ENCODE results near the gene KRTAP10-4.
"Not testable (repeated sequence)": the region's sequence is repeated elsewhere in the genome, so short reads cannot be mapped to it uniquely, and the experiment has no call there.

Gene KRTAP10-4

GRCh38 chr21:44573630-44574456 lies at the start of gene KRTAP10-4:
TSS of gene KRTAP10-4 (plus strand) at chr21:44573729. CDS start at chr21:44573759, 30 bp downstream.
- DNase-seq (ENCODE audit: low spot score): not testable (repeated sequence)

- no peak for DNase-seq (ENCODE audit: low spot score)
Observed at GRCh38 chr21:44524414-44525371, 48.8 kb upstream of the KRTAP10-4 start.

- no peak for DNase-seq (ENCODE audit: low spot score)
Observed at GRCh38 chr21:44525391-44526095, 48.0 kb upstream of the KRTAP10-4 start.

GRCh38 chr21:44526096-44526997 lies 47.2 kb upstream of the KRTAP10-4 start:
- DNase-seq (ENCODE audit: low spot score): no peak

GRCh38 chr21:44527156-44527982 lies 46.2 kb upstream of the KRTAP10-4 start:
- no peak for DNase-seq (ENCODE audit: low spot score)

- no peak for DNase-seq (ENCODE audit: low spot score)
Observed at GRCh38 chr21:44527983-44528633, 45.4 kb upstream of the KRTAP10-4 start.

GRCh38 chr21:44528634-44528995 lies 44.9 kb upstream of the KRTAP10-4 start:
- no peak for DNase-seq (ENCODE audit: low spot score)

GRCh38 chr21:44529011-44529421 lies 44.5 kb upstream of the KRTAP10-4 start:
- no peak for DNase-seq (ENCODE audit: low spot score)

- no peak for DNase-seq (ENCODE audit: low spot score)
Observed at GRCh38 chr21:44529503-44530125, 43.9 kb upstream of the KRTAP10-4 start.

- no peak for DNase-seq (ENCODE audit: low spot score)
Observed at GRCh38 chr21:44530221-44530902, 43.2 kb upstream of the KRTAP10-4 start.

- DNase-seq (ENCODE audit: low spot score): no peak
Observed at GRCh38 chr21:44530903-44531605, 42.5 kb upstream of the KRTAP10-4 start.

GRCh38 chr21:44531606-44532564 lies 41.6 kb upstream of the KRTAP10-4 start:
- no peak for DNase-seq (ENCODE audit: low spot score)

- DNase-seq (ENCODE audit: low spot score): no peak
Observed at GRCh38 chr21:44532712-44533111, 40.8 kb upstream of the KRTAP10-4 start.

GRCh38 chr21:44533121-44533890 lies 40.2 kb upstream of the KRTAP10-4 start:
- DNase-seq (ENCODE audit: low spot score): no peak

- no peak for DNase-seq (ENCODE audit: low spot score)
Observed at GRCh38 chr21:44533891-44534627, 39.5 kb upstream of the KRTAP10-4 start.
